HepG2 (cell line): Measurements from ENCODE around the gene GLDN. TPM values are rescaled to one million over a fixed set of nuclear protein-coding genes. Genes with fewer than 3 reads are reported as not detected.

Source experiments
- ASH2L ChIP-seq: fragments of 300-600, 200-600 bp; sonication (generic); IDR thresholded peaks from 2 replicates; pipeline ENCODE4 v1.7.0; 2017; ENCODE audit warnings: low read depth, mild to moderate bottlenecking, moderate library complexity, mixed read lengths, low read length; ENCODE audit not compliant: insufficient read length
- BHLHE40 ChIP-seq: IDR thresholded peaks from 2 replicates; pipeline ENCODE4 v1.6.1; 2011; ENCODE audit warnings: low read length, improper control_type of control experiment
- CHD2 ChIP-seq: IDR thresholded peaks from 2 replicates; pipeline ENCODE4 v1.6.1; 2011; ENCODE audit warnings: low read depth, low read length, improper control_type of control experiment
- EHMT2 ChIP-seq: fragments of 200-600 bp; sonication (generic); IDR thresholded peaks from 2 replicates; pipeline ENCODE4 v1.7.0; 2017; ENCODE audit warnings: antibody characterized with exemption, low read depth, low read length, borderline replicate concordance
- GABPB1 ChIP-seq: IDR thresholded peaks from 2 replicates; pipeline ENCODE4 v1.6.1; 2016; ENCODE audit warnings: mild to moderate bottlenecking, missing genetic modification reagents, moderate library complexity, missing compliant biosample characterization
- HNRNPK ChIP-seq: fragments of 200-400 bp; formaldehyde crosslinking; IDR thresholded peaks from 2 replicates; pipeline ENCODE4 v1.6.1; 2018; ENCODE audit warnings: low read length, low read depth, moderate library complexity, mild to moderate bottlenecking; ENCODE audit not compliant: poor library complexity, severe bottlenecking
- NFATC3 ChIP-seq: sonication (generic); formaldehyde crosslinking; IDR thresholded peaks from 2 replicates; pipeline ENCODE4 v1.5.1; 2020; ENCODE audit warnings: mild to moderate bottlenecking, missing genetic modification reagents
- NFKBIZ ChIP-seq: IDR thresholded peaks from 2 replicates; pipeline ENCODE4 v1.6.1; 2018; ENCODE audit warnings: missing genetic modification reagents, missing compliant biosample characterization
- PAF1 ChIP-seq: IDR thresholded peaks from 2 replicates; pipeline ENCODE4 v1.6.1; 2016; ENCODE audit warnings: missing genetic modification reagents, missing compliant biosample characterization
- SAP130 ChIP-seq: IDR thresholded peaks from 2 replicates; pipeline ENCODE4 v1.6.1; 2016; ENCODE audit warnings: low read depth
- SCMH1 ChIP-seq: sonication (generic); formaldehyde crosslinking; IDR thresholded peaks from 2 replicates; pipeline ENCODE4 v1.9.0; 2021; ENCODE audit warnings: missing genetic modification reagents, mild to moderate bottlenecking, borderline replicate concordance
- SIN3B ChIP-seq: fragments of 150-350 bp; IDR thresholded peaks from 2 replicates; pipeline ENCODE4 v1.6.1; 2014; ENCODE audit warnings: low read length
- STAT5B ChIP-seq: sonication (generic); formaldehyde crosslinking; IDR thresholded peaks from 2 replicates; pipeline ENCODE4 v1.4.0; 2020; ENCODE audit warnings: missing genetic modification reagents
- TSC22D2 ChIP-seq: sonication (generic); formaldehyde crosslinking; IDR thresholded peaks from 2 replicates; pipeline ENCODE4 v1.5.1; 2020; ENCODE audit warnings: missing genetic modification reagents, mild to moderate bottlenecking, borderline replicate concordance
- ZFP36L1 ChIP-seq: sonication (generic); formaldehyde crosslinking; IDR thresholded peaks from 2 replicates; pipeline ENCODE4 v1.8.0; 2022; ENCODE audit warnings: mild to moderate bottlenecking, missing genetic modification reagents, moderate library complexity
- ZFP91 ChIP-seq: sonication (generic); formaldehyde crosslinking; IDR thresholded peaks from 2 replicates; pipeline ENCODE4 v1.9.0; 2022; ENCODE audit warnings: missing genetic modification reagents, mild to moderate bottlenecking, borderline replicate concordance
- ZNF256 ChIP-seq: sonication (generic); formaldehyde crosslinking; conservative IDR thresholded peaks from 2 replicates; pipeline ENCODE4 v1.4.0; 2020; ENCODE audit warnings: missing genetic modification reagents
- ZNF350 ChIP-seq: sonication (generic); formaldehyde crosslinking; IDR thresholded peaks from 2 replicates; pipeline ENCODE4 v1.4.0; 2020; ENCODE audit warnings: mild to moderate bottlenecking, low read depth, missing genetic modification reagents, borderline replicate concordance
- ZNF563 ChIP-seq: sonication (generic); formaldehyde crosslinking; IDR thresholded peaks from 2 replicates; pipeline ENCODE4 v1.8.0; 2022; ENCODE audit warnings: mild to moderate bottlenecking, moderate library complexity, missing genetic modification reagents
- ZNF567 ChIP-seq: sonication (generic); formaldehyde crosslinking; IDR thresholded peaks from 2 replicates; pipeline ENCODE4 v1.8.1; 2023; ENCODE audit warnings: mild to moderate bottlenecking, missing genetic modification reagents, borderline replicate concordance
- ZNF615 ChIP-seq: sonication (generic); formaldehyde crosslinking; IDR thresholded peaks from 2 replicates; pipeline ENCODE4 v1.5.0; 2020; ENCODE audit warnings: mild to moderate bottlenecking, missing genetic modification reagents, borderline replicate concordance
- ZNF704 ChIP-seq: sonication (generic); formaldehyde crosslinking; IDR thresholded peaks from 2 replicates; pipeline ENCODE4 v1.8.1; 2023; ENCODE audit warnings: mild to moderate bottlenecking, inconsistent platforms, moderate library complexity, missing genetic modification reagents, borderline replicate concordance
- ZNF891 ChIP-seq: sonication (generic); formaldehyde crosslinking; IDR thresholded peaks from 2 replicates; pipeline ENCODE4 v1.5.0; 2020; ENCODE audit warnings: mild to moderate bottlenecking, missing genetic modification reagents
- polyA plus RNA-seq, 8 experiments: library from polyadenylated mRNA; depleted of rRNA in 3 of 8; stranded (reverse) in 7 of 8; unstranded in 1 of 8; fragments of >200 nt; fragmentation: Illumina TruSeq in 4 of 8; extraction: Trizol in 4 of 8; gene quantifications; 2 replicates each; pipeline versions ENCODE4 v1.2.1 to v1.2.3, GENCODE V29; 2011 to 2016; ENCODE audit warnings: low read depth in 4 of 8, missing spikeins in 1 of 8, mixed read lengths in 1 of 8; ENCODE audit not compliant: insufficient read depth in 1 of 8
- total RNA-seq, 5 experiments: library from RNA; depleted of rRNA; stranded (reverse); fragments of >200 nt; fragmentation: Illumina TruSeq; extraction: Trizol; gene quantifications; 2 replicates each; pipeline ENCODE4 v1.2.3, GENCODE V29; 2016; ENCODE audit warnings: low read depth in 1 of 5
- TF ChIP-seq, protein P1 (sequence below): sonication (generic); formaldehyde crosslinking; IDR thresholded peaks from 2 replicates; pipeline ENCODE4 v1.8.0; 2023; ENCODE audit warnings: mild to moderate bottlenecking, missing genetic modification reagents
- TF ChIP-seq, protein P2 (sequence below): IDR thresholded peaks from 2 replicates; pipeline ENCODE4 v1.6.1; 2012; ENCODE audit warnings: low read depth, low read length, improper control_type of control experiment

GLDN gene
- total and polyA plus RNA-seq, 2 of the 13 experiments (the other 11 are each of a cell fraction or from before 2014, with no cell fraction given): 0.86 to 1.0 TPM

- TF ChIP-seq, protein P1, sequence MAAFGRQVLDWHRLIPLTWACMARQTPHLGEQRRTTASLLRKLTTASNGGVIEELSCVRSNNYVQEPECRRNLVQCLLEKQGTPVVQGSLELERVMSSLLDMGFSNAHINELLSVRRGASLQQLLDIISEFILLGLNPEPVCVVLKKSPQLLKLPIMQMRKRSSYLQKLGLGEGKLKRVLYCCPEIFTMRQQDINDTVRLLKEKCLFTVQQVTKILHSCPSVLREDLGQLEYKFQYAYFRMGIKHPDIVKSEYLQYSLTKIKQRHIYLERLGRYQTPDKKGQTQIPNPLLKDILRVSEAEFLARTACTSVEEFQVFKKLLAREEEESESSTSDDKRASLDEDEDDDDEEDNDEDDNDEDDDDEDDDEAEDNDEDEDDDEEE (CRISPR knock-in tag): no peak
- TF ChIP-seq ASH2L: peak; percentile 28
- TF ChIP-seq ZNF567 (CRISPR knock-in tag): no peak
- peak; percentile 65; the same call in 1 of the 2 replicates for TF ChIP-seq ZFP91 (CRISPR knock-in tag)
- peak; percentile 26; the same call in 1 of the 2 replicates for TF ChIP-seq ZFP36L1 (CRISPR knock-in tag)
- TF ChIP-seq ZNF563 (CRISPR knock-in tag): no peak
- no peak for TF ChIP-seq ZNF615 (CRISPR knock-in tag)
- TF ChIP-seq, protein P2, sequence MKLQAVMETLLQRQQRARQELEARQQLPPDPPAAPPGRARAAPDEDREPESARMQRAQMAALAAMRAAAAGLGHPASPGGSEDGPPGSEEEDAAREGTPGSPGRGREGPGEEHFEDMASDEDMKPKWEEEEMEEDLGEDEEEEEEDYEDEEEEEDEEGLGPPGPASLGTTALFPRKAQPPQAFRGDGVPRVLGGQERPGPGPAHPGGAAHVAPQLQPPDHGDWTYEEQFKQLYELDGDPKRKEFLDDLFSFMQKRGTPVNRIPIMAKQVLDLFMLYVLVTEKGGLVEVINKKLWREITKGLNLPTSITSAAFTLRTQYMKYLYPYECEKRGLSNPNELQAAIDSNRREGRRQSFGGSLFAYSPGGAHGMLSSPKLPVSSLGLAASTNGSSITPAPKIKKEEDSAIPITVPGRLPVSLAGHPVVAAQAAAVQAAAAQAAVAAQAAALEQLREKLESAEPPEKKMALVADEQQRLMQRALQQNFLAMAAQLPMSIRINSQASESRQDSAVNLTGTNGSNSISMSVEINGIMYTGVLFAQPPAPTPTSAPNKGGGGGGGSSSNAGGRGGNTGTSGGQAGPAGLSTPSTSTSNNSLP: 0 out of 2 replicates have a peak, but pooled peaks have one; percentile 21
- peak; percentile 71 for TF ChIP-seq SAP130
- TF ChIP-seq EHMT2: peak; percentile 47; the same call in 1 of the 2 replicates
- no peak for TF ChIP-seq NFKBIZ (CRISPR knock-in tag)
- no peak for TF ChIP-seq BHLHE40
- TF ChIP-seq NFATC3 (CRISPR knock-in tag): no peak
- TF ChIP-seq ZNF350 (CRISPR knock-in tag): no peak
- TF ChIP-seq STAT5B (CRISPR knock-in tag): no peak
- TF ChIP-seq GABPB1 (CRISPR knock-in tag): no peak
- TF ChIP-seq SIN3B: no peak
- TF ChIP-seq SCMH1 (CRISPR knock-in tag): no peak
- TF ChIP-seq ZNF891 (CRISPR knock-in tag): no peak; the same call in 1 of the 2 replicates
- TF ChIP-seq HNRNPK: no peak
- no peak for TF ChIP-seq ZNF256 (CRISPR knock-in tag)
- no peak for TF ChIP-seq CHD2
- TF ChIP-seq TSC22D2: no peak
- no peak for TF ChIP-seq PAF1 (CRISPR knock-in tag)
- TF ChIP-seq ZNF704 (CRISPR knock-in tag): no peak
Measured at GRCh38 chr15:51299187-51300015, 42.1 kb upstream of the GLDN start (continued).
